Stimulated activated CD4-positive, alpha-beta T cell treated with anti-CD3 and anti-CD28 coated beads, Interleukin-1b, Interleukin-23, amount 100 ng/mL, for 1 hour (primary cell): ENCODE results near the gene GLTPD2.
A peak's percentile ranks its signal among the peaks of the same experiment; 100 is the strongest.
"Not testable (repeated sequence)": the region's sequence is repeated elsewhere in the genome, so short reads cannot be mapped to it uniquely, and the experiment has no call there.

Source experiments
- DNase-seq, 2 donors: peaks; one replicate each; pipeline ENCODE4 v3.0.0-alpha.2; 2020; ENCODE audit warnings: low read depth in 2 of 2

Gene GLTPD2

DNA sequence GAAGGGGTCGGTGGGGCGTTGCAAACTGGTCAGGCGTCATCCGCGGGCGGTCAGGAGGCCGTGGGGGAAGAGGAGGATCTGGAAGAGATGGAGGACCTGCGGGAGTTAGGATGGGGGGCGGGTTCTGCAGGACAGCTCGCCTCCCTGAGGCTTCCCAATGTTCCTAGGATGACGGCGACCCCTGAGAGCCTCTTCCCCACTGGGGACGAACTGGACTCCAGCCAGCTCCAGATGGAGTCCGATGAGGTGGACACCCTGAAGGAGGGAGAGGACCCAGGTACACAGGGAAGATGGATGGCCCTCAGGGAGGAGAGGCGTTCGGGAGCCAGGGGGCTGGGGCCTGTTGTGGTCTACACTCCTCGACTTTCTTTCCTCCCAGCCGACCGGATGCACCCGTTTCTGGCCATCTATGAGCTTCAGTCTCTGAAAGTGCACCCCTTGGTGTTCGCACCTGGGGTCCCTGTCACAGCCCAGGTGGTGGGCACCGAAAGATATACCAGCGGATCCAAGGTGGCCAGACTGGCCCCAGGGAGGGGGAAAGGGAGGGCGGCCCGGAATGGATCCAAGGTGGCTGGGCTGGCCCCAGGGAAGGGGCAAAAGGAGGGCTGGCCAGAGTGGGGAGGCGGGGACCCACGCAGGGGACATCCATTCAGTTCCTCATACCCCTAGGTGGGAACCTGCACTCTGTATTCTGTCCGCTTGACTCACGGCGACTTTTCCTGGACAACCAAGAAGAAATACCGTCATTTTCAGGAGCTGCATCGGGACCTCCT, 19.0 kb downstream of the GLTPD2 start:
- no peak for DNase-seq

DNA sequence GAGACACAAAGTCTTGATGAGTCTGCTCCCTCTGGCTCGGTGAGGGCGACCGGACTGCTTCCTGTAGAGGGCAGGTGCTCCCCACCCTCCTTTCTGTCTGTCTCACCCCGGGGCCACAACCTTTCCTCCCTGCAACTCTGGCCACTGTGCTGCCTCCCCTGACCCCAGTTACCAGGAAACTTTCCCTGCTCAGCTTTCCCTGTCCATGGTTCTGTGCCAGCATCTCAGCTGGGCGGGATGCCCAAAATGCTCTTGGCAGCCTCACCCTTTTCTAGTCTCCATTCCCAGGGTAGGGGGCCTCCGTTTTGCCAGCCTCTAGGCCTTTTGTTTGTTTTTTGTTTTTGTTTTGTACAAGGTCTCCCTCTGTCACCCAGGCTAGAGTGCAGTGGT, 19.6 kb downstream of the GLTPD2 start:
- no peak for DNase-seq

DNA sequence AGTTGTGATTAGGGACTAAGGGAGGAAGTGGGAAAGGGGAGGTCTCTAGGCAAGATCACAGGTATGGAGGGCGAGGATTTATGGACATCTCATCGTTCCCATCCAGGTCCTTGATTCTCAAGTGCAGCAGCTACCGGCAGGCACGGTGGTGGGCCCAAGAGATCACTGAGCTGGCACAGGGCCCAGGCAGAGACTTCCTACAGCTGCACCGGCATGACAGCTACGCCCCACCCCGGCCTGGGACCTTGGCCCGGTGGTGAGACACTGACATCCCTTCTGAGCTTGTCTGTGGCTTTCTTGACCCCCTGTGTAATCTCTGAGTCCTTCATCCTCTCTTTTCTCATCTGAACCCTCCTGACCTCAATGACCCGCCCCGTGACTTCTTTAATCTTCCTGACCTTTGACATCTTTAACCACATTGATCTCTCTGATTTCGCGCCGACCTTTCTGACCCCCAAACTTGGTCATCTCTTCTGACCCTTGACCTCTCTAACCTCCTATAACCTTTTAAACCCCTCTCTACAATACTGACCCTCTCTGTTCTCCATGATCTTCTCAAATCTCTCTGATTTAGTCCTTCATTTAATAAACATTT, 22.0 kb downstream of the GLTPD2 start:
- no peak for DNase-seq

DNA sequence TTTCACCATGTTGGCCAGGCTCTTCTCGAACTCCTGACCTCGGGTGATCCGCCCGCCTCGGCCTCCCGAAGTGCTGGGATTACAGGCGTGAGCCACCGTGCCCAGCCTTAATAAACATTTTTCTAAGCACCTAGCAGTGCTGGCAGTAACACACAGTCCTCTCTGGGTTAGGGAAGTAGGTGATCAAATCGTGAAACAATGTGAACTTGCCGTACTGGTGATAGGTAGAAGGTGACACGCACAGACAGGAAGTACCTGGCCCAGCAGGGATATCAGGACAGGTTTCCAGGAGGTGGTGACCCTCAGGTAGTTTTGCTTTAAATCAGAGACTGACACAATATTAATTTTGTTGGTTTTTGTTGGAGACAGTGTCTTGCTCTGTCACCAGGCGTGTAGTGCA, 22.7 kb downstream of the GLTPD2 start:
- no peak for DNase-seq

DNA sequence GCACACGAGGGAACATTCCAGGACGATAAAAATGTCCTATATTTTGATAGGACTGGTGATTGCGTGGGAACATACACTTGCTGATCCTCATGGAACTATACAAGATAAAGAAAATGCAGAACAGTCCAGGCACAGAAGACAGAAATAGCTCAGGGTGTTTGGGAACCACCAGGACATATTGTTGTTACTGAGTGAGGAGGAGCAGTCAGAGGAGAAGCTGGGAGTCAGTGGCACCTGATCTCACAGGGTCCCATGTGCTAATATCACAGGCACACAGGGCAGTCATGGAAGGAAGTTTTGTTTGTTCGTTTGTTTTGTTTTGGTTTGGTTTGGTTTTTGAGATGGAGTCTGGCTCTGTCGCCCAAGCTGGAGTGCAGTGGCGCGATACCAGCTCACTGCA, 23.9 kb downstream of the GLTPD2 start:
- no peak for DNase-seq

DNA sequence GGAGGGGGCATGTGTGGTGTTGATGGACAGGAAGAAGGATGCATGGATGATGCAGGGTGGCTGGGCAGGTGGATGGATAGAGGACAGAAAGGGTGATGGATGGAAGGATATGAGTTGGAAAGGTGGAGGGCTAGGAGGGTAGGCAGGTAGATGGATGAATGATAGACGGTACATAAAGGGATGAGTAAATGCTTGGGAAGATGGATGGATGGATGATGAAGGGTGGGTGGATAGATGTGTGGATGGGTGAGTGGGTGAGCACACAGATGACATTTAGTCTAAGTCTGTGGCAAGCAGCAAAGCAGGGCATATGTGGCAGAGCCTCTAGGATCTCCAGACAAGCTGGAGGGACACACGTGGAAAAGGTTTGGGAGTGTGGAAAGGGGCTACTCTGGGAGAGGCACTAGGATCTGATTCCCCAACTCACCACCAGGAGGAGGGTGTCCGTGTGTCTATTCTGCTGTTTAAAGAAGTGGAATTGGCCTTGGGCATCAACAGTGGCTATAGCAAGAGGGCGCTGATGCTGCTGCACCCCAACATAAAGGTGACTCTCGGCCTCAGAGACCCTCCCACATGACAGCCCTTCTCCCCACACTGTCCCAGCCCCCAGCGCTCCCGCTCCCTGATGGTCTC, 26.4 kb downstream of the GLTPD2 start:
- DNase-seq = no peak

DNA sequence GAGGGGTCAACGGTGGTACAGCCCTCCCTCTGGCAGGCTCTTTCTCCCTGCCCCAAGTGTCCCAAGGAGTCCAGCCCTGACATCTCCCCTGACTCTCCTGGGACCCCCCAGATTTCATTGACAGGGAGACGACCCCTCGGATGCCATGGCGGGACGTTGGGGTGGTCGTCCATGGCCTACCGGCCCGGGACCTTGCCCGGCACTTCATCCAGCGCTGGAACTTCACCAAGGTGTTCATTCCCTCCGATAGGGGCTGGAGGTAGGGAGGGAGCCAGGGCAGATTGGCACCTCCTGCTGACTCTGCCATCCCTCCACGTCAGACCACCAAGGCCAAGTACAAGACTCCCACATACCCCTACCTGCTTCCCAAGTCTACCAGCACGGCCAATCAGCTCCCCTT, 28.1 kb downstream of the GLTPD2 start:
- no peak for DNase-seq

DNA sequence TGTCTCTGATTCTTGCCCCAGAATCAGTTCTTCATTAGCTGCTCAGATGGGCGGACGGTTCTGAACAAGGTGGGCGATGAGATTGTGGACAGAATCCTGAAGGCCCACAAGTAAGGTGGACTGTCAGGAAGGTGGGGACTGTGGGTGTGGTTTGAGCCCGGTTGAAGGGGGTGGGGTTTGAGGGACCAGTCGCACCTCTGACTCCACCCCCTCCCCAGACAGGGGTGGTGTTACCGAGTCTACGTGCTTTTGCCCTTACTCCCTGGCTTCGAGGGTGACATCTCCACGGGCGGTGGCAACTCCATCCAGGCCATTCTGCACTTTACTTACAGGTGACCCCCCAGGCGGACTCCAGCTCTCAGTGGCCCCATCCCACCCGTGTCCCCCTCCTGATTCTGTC, 29.5 kb downstream of the GLTPD2 start:
- no peak for DNase-seq

DNA sequence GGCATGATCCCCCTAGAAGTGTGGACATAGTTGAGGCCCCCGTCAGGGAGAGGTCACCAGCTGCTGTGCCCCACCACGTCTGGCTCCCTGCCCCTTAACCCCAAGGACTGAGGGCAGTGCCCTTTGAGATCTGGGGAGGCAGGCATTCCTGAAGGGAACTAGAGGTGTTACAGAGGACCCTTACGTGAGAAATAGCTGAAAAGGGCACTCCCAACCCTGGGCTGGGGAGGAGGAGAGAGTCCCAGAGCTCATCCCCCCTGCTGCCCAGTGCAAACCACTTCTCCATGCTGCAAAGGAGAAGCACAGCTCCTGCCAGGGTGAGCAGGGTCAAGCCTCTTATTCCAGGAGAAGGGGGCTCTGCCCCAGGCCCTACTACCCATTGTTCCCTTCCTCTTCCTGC, 34.1 kb downstream of the GLTPD2 start:
- DNase-seq = no peak

DNA sequence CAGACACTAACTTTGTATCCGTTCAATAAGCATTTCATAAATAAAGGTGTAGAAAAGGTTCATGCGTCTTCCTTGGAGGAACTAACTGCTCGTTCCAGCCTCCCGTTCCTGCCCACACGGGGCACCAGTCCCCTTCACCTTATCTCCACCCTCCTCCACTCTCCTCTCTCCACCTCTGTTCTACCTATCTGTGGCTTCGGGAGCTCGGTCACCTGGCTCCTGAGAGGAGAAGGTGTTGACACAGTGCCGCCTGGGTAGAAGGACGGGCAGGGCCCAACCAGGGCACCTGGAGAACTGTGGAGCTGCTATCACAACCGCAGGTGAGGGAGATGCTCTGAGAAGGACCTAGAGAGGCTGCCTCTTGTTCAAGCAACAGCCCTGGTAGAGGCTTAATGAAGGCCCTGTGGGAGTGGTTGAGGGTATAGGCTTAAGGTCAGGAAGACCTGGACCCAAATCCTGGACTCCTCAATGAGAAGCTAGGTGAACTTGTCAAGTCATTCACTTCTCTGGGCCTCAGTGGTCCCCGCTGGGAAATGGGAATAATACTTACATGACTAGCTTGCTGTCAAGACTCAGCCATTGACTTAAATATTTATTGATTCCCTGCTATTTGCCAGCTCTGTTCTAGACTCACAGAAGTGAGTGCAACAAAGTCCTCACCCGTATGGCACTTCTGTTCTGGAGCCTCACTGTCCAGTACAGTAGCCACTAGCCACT, 34.8 kb downstream of the GLTPD2 start:
- DNase-seq = no peak

DNA sequence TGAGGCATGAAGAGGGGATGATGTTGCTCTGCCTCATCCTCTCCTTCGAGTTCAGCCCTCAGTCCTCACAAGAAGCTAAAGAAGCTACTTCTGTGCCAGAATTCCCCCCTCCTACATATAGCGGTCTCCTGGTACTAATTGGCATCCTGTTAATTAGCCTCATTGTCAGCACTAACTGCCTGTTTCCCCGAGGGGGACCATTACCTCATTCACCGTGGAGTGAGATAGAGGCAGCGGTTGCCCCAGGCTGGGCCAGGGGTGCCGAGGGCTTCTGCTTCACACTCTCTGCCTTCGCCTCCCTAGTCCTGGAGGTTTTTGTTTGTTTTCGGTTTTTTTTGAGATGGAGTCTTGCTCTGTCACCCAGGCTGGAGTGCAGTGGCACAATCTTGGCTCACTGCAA, 38.6 kb downstream of the GLTPD2 start:
- DNase-seq = no peak

DNA sequence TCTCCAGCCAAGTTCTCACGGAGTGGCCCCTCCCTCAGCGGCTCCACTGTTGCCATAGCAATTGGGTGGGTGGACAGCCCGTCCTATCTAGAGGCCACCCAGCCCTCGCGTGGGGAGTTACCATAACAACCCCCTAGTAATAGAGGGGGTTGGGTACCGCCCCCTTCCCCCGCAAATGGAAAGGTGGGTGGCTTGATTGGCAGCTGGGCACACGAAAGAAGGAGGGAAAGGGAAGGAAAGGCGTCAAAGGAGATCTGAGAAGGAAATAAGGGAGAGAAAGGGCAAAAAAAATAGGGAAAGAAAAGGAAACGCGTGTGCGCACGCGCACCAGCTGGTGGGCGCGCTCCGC, 44.0 kb downstream of the GLTPD2 start:
- DNase-seq = not testable (repeated sequence)

DNA sequence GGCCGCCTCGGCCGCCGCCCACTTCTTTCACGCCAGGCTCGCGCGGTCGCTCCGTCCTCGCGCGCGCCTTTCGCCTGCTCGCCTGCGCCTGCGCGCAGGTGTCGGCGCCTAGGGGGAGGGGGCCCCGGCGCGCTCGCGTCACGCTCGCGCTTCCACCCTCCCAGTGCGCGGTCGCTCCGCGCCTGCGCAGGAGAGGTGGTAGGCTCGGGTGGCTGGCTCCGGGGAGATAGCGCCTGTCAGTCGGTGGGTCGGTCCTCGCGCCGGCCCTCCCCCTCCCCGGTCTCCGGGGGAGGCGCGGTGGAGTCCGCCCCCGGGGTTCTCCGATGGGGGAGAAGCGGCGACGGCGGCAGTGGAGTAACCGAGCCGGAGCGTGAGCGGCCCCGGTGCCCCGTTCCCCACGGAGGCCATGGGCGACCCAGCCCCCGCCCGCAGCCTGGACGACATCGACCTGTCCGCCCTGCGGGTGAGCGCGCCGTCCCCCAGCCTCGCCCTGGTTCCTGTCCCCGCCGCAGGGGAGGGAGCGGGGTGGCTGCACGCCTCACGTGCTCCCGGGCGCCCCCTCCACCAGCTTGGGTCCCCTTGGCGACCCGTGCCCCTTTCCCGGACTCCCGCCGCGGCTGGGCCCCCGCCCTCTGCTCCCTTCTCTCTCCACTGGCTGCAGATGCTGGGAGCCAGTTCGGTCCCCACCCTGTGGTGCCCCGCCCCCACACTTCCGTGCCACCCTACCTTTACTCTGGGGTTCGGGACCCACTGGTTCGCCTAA, 44.6 kb downstream of the GLTPD2 start, which contains the start of gene MINK1:
Gene MINK1, plus strand, starts transcription at position 163 of the 763 bp plus-strand sequence. Its CDS starts 244 bp downstream, at position 407.
- peak; percentile 63 to 79 for DNase-seq

DNA sequence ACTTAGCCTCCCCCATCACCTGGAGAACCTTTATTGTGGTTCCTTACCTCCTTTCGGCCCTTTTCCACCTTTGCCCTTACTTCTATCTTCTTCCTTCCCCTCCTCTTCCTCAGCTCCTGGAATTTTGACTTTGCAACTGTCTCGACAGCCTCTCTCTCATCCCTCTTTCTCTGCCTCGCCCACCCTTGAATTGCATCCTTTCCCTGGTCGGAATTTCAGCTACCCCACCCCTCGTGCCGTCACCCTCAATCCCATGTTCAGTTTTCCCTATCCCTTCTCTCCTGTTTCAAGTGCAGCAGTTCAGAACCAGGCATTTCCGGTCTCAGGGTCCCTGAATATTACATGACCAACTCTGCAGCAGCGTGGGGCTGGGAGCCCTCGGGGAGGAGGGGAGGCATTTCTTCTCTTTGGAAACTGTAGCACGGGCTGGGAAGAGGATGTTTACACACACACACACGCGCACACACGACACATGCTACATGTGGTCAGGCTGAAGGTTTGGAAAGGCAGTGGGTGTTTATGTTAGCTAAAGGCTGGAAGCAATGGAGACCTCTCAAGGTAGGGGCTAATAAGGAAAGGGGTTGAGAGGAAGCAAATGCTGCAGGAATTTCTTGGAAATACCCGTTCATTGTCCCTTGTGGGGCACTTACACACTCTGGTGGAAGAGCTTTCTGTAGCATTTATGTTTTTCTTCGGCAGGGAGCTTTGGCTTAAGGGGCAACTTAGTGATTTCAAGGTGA, 45.3 kb downstream of the GLTPD2 start:
- DNase-seq = no peak

DNA sequence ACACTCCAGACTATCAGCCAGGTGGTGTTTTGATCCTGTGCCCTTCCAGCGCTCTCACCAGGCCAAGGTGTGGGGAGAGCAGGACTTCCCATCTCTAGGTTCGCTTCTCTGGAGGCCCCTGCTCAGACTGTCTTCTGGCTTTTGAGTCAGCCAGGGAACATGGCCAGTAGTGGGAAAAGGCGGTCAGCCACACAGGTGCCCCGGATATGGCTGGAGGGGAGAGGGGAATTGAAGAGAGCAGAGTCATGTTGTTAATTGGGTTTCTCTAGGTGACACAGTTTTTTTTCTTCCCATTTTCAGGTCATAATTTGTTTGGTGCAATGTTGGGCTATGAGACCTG, 45.9 kb downstream of the GLTPD2 start:
- DNase-seq = no peak

DNA sequence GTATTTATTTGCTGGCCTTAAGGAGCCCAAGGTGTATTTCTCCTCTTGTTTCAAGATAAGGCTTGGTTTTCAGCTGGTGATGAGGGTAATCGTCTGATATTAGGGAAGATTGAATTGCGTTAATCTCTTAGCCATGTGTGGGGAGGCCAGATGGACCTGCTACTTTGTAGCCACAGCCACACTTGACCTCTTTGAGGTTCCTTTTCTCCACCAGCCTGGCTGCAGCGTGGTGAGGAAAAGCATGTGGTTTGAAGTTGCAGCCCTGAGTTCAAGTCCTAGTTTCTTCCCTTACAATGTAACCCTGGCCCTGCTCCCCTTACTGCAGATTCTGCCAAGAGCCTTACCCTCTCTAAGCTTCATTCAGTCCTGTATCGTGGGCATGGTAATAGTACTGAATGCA, 47.5 kb downstream of the GLTPD2 start:
- DNase-seq = no peak

DNA sequence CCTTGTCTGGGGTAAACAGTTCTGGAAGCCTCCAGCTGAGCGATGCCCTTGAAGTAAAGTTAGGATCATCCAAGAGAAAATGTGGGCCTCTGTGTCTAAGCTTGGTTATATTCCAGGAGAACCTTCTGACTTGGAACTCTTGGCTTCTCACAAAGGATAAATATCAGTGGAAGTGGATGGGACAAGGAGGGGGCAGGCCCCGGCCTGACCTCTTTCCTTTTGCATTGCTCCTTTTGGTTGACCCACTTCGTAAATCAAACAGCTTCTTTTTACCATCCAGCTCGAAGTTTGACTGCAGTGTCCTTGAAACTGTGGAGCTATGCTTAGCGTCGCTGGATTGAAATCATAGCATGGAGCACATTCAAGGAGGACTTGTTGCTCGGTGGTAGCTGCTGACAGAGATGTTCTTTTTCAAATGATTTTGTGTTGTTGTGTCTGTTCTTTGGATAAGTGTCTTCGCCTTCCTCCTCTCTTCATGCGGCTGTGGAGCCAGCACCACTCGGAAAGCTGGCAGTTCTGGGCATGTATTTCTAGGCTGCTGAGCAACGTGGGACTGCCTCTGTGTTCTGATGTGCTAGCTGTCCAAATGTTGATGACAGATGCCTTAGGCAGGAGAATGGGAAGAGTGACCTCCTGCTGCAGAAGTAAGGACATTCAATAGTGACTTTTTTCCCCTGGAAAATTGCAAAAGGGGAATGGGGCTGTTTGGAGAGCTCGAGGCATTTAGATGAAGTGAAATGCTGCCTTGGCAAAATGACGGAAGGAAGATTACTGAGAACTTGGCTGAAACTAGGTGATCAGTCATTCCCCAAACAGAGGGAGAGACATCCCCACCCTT, 48.9 kb downstream of the GLTPD2 start:
- DNase-seq = no peak

DNA sequence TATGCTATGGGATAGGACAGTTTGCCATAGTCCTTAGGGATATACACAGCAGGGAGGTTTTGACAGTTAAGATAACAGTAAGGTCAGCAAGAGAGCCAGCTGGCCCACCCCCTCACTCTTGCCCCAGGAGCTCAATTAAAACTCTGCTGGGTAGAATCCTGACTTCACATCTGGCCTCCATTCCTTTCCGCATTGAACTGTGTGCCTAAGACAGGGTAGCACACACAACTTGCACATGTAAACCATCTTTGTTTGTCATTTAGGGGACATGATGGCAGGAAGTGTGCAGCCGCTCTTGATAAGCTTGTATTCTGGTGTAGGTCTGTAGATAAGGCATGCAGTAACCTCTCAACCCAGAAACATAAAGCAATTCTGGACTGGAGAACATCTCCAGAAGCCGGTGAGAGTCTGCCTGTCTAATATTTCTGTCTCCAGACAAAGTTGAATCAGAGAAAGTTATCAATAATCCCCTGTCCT, 49.6 kb downstream of the GLTPD2 start:
- no peak for DNase-seq

DNA sequence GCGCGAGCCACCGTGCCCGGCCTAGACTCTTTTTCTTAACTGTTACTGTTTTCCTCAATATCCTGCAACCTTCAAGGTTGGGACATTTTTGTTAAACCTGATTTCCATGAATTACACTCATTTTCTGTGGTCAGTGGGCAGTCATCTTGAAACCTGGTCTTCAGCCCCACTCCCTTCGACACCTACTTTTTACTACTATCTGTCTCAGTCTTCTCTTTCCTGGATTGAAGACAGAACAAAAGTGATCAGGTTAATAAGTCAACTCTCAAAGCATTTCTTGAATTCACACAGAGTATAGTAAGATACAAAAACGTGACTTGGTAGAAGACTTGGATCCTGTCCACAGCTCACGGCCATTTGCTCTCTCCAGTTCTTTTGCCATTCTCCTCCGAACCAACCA, 50.5 kb downstream of the GLTPD2 start:
- DNase-seq = no peak
